Neural crest cell (in vitro differentiated cells): ENCODE measurements around the gene PPDPF. TPM values are rescaled to one million over a fixed set of nuclear protein-coding genes. Genes with fewer than 3 reads are reported as not detected.

Source experiments
- DNase-seq: peaks from one replicate; pipeline ENCODE4 v3.0.0; 2021; ENCODE audit warnings: low read depth, mixed read lengths, low spot score
- H3K27ac Mint-ChIP-seq: one replicate; pipeline ENCODE4 v1.8.0; 2021; ENCODE audit warnings: mild to moderate bottlenecking, mixed read lengths; ENCODE audit not compliant: unreplicated experiment
- H3K27me3 Mint-ChIP-seq: 2 replicates; pipeline ENCODE4 v1.8.0; 2021; ENCODE audit warnings: low read depth, mild to moderate bottlenecking, mixed read lengths
- H3K36me3 Mint-ChIP-seq: 2 replicates; pipeline ENCODE4 v1.8.0; 2021; ENCODE audit warnings: low read depth, mild to moderate bottlenecking, mixed read lengths
- H3K4me1 Mint-ChIP-seq: 2 replicates; pipeline ENCODE4 v1.8.0; 2021; ENCODE audit warnings: mixed read lengths
- H3K4me3 Mint-ChIP-seq: one replicate; pipeline ENCODE4 v1.8.0; 2021; ENCODE audit warnings: mild to moderate bottlenecking, mixed read lengths
- H3K9me3 Mint-ChIP-seq: 2 replicates; pipeline ENCODE4 v1.8.0; 2021; ENCODE audit warnings: mixed read lengths
- CTCF ChIP-seq: fragments of 200-600 bp; sonication (generic); conservative IDR thresholded peaks from 2 replicates; pipeline ENCODE4 v1.5.0; 2021; ENCODE audit warnings: antibody characterized with exemption, mild to moderate bottlenecking
- total RNA-seq: library from RNA; stranded (reverse); gene quantifications from 2 replicates; pipeline ENCODE4 v1.2.1, GENCODE V29; 2021

The PPDPF gene
- total RNA-seq, 1 donor from 2014 or later = 201 TPM

- Mint-ChIP-seq H3K27me3 (no peaks in the 10 kb centered on the region), H3K4me1 (peaks cover 5% of the 10 kb centered on the region), H3K27ac (no peak overlapping the region), H3K9me3 (no peaks in the 10 kb centered on the region), H3K4me3 (no peak overlapping the region), H3K36me3 (peaks cover 3% of the 10 kb centered on the region)
- no peak for TF ChIP-seq CTCF
- no peak for DNase-seq
Measured at GRCh38 chr20:63560856-63561609, 40.5 kb downstream of the PPDPF start.

- Mint-ChIP-seq H3K4me1 (peaks cover 5% of the 10 kb centered on the region), H3K4me3 (no peak overlapping the region), H3K9me3 (no peaks in the 10 kb centered on the region), H3K27ac (no peak overlapping the region), H3K36me3 (peaks cover 3% of the 10 kb centered on the region), H3K27me3 (no peaks in the 10 kb centered on the region)
- DNase-seq = no peak
- TF ChIP-seq CTCF = no peak
Measured at GRCh38 chr20:63561624-63562396, 41.2 kb downstream of the PPDPF start.

- Mint-ChIP-seq H3K36me3 (peaks cover 3% of the 10 kb centered on the region), H3K9me3 (no peaks in the 10 kb centered on the region), H3K4me3 (no peak overlapping the region), H3K27ac (no peak overlapping the region), H3K4me1 (no peaks in the 10 kb centered on the region), H3K27me3 (no peaks in the 10 kb centered on the region)
- TF ChIP-seq CTCF = no peak
- no peak for DNase-seq
Measured at GRCh38 chr20:63562461-63563224, 42.1 kb downstream of the PPDPF start.

GRCh38 chr20:63563225-63563935, 42.8 kb downstream of the PPDPF start:
- Mint-ChIP-seq H3K27me3 (no peaks in the 10 kb centered on the region), H3K9me3 (no peaks in the 10 kb centered on the region), H3K36me3 (peaks cover 3% of the 10 kb centered on the region), H3K27ac (no peak overlapping the region), H3K4me1 (no peaks in the 10 kb centered on the region), H3K4me3 (no peak overlapping the region)
- no peak for TF ChIP-seq CTCF
- DNase-seq = no peak
